GM12878 (cell line): ENCODE results near the gene LRRC10B. TPM values are rescaled to one million over a fixed set of nuclear protein-coding genes. Genes with fewer than 3 reads are reported as not detected.

Experiments
- ATAC-seq: fragments of 200-7000 bp; cut with Tn5 transposase; 3 replicates; pipeline ENCODE4 v1.9.1; 2020; ENCODE audit warnings: mild to moderate bottlenecking, moderate library complexity
- BruUV-seq: library from RNA; stranded (reverse); fragments of 400-500 nt; replicated peaks from 2 replicates; lab custom pipeline; 2021; lab: Mats Ljungman, UMichigan
- CTCF ChIA-PET: fragments of 300-600 bp; sonication (Branson Sonifier 250); formaldehyde crosslinking; extraction: SDS; loops from one replicate; lab custom pipeline; 2021; ENCODE audit warnings: inconsistent platforms; lab: Yijun Ruan, JAX
- POLR2A ChIA-PET: fragments of 350-600 bp; formaldehyde crosslinking; extraction: SDS; loops from one replicate; lab custom pipeline; 2021; ENCODE audit warnings: inconsistent platforms; lab: Charles Lee
- RAD21 ChIA-PET: fragments of 300-600 bp; sonication (Branson Sonifier 250); formaldehyde crosslinking; loops from one replicate; lab custom pipeline; 2023; ENCODE audit warnings: antibody characterized with exemption; ENCODE audit not compliant: unreplicated experiment; lab: Charles Lee
- SMC1A ChIA-PET: fragments of 300-600 bp; sonication (Branson Sonifier 250); formaldehyde crosslinking; loops from one replicate; lab custom pipeline; 2023; ENCODE audit not compliant: unreplicated experiment, uncharacterized antibody; lab: Charles Lee
- DNase-seq: peaks from one replicate; pipeline ENCODE4 v3.0.0-alpha.2; 2011; ENCODE audit warnings: low read depth, low spot score
- FAIRE-seq: peaks from 3 replicates; lab custom pipeline; 2011; peaks lifted over from hg19 to GRCh38; lab: Jason Lieb, UNC
- H2AFZ ChIP-seq: 2 replicates; pipeline ENCODE4 v1.6.0; 2011; ENCODE audit warnings: low read depth, low read length, control low read depth; ENCODE audit not compliant: control insufficient read depth
- H3K27ac ChIP-seq: 2 replicates; pipeline ENCODE4 v1.5.1; 2011; ENCODE audit warnings: control low read depth; ENCODE audit not compliant: control insufficient read depth, insufficient read depth
- H3K27me3 ChIP-seq, 2 experiments: replicated peaks in 1 of 2; 2 replicates each; pipeline versions ENCODE4 v1.6.0 to v1.6.1; 2011; ENCODE audit warnings: low read length in 1 of 2; ENCODE audit not compliant: control insufficient read depth in 2 of 2, insufficient read depth in 2 of 2
- H3K36me3 ChIP-seq, 2 experiments: 2 replicates each; pipeline ENCODE4 v1.5.1; 2011; ENCODE audit warnings: low read length in 1 of 2; ENCODE audit not compliant: control insufficient read depth in 2 of 2, insufficient read depth in 2 of 2
- H3K4me1 ChIP-seq: 2 replicates; pipeline ENCODE4 v1.6.1; 2011; ENCODE audit warnings: mild to moderate bottlenecking, low read length, moderate library complexity, mixed read lengths; ENCODE audit not compliant: control insufficient read depth, insufficient read depth
- H3K4me2 ChIP-seq: 2 replicates; pipeline ENCODE4 v1.6.0; 2011; ENCODE audit warnings: control low read depth; ENCODE audit not compliant: control insufficient read depth, insufficient read depth
- H3K4me3 ChIP-seq: fragments of 200-600 bp; sonication (generic); 2 replicates; pipeline ENCODE4 v1.5.1; 2016
- H3K79me2 ChIP-seq: 2 replicates; pipeline ENCODE4 v1.6.0; 2011; ENCODE audit warnings: low read length; ENCODE audit not compliant: control insufficient read depth, insufficient read depth
- H3K9ac ChIP-seq: 2 replicates; pipeline ENCODE4 v1.8.0; 2011; ENCODE audit warnings: low read length, control low read depth, mixed read lengths; ENCODE audit not compliant: control insufficient read depth, insufficient read depth
- H3K9me3 ChIP-seq: replicated peaks from 3 replicates; pipeline ENCODE4 v1.5.1; 2011; ENCODE audit warnings: mild to moderate bottlenecking, low read length; ENCODE audit not compliant: control insufficient read depth, insufficient read depth
- H4K20me1 ChIP-seq: 2 replicates; pipeline ENCODE4 v1.6.0; 2011; ENCODE audit not compliant: control insufficient read depth, insufficient read depth
- ATF3 ChIP-seq: IDR thresholded peaks from 2 replicates; pipeline ENCODE4 v1.6.1; 2011; ENCODE audit warnings: low read depth, mild to moderate bottlenecking, low read length, moderate library complexity, borderline replicate concordance; ENCODE audit errors: extremely low read depth
- CBX3 ChIP-seq: fragments of 200-600 bp; sonication (generic); IDR thresholded peaks from 2 replicates; pipeline ENCODE4 v1.6.1; 2016; ENCODE audit warnings: low read depth, borderline replicate concordance
- CEBPB ChIP-seq, 2 experiments: fragments of 150-350 bp in 1 of 2; IDR thresholded peaks; 2 replicates each; pipeline ENCODE4 v1.6.1; 2012 to 2014; ENCODE audit warnings: low read depth in 2 of 2, low read length in 2 of 2, borderline replicate concordance in 1 of 2, inconsistent platforms in 1 of 2
- HDAC6 ChIP-seq: fragments of 200-600 bp; sonication (generic); IDR thresholded peaks from one replicate; pipeline ENCODE4 v1.8.0; 2017; ENCODE audit warnings: antibody characterized with exemption; ENCODE audit not compliant: unreplicated experiment
- RAD21 ChIP-seq: IDR thresholded peaks from 2 replicates; pipeline ENCODE4 v1.6.1; 2011; ENCODE audit warnings: mild to moderate bottlenecking, low read depth, low read length, moderate library complexity; ENCODE audit not compliant: insufficient read depth
- RAD51 ChIP-seq: fragments of 450-650 bp; IDR thresholded peaks from 2 replicates; pipeline ENCODE4 v1.6.1; 2016; ENCODE audit warnings: moderate library complexity, mild to moderate bottlenecking, inconsistent platforms
- REST ChIP-seq: IDR thresholded peaks from 2 replicates; pipeline ENCODE4 v1.6.1; 2012; ENCODE audit warnings: mild to moderate bottlenecking, low read depth, low read length
- SPI1 ChIP-seq: IDR thresholded peaks from 2 replicates; pipeline ENCODE4 v1.6.1; 2011; ENCODE audit warnings: low read depth, mild to moderate bottlenecking, low read length, moderate library complexity, borderline replicate concordance; ENCODE audit not compliant: insufficient read depth
- SRF ChIP-seq, 2 experiments: IDR thresholded peaks; 2 replicates each; pipeline ENCODE4 v1.6.1; 2011; ENCODE audit warnings: low read depth in 2 of 2, low read length in 2 of 2, mild to moderate bottlenecking in 1 of 2, moderate library complexity in 1 of 2
- STAT3 ChIP-seq: IDR thresholded peaks from 2 replicates; pipeline ENCODE4 v1.6.1; 2011; ENCODE audit warnings: low read depth, low read length, improper control_type of control experiment
- ZNF274 ChIP-seq: IDR thresholded peaks from one replicate; pipeline ENCODE4 v1.8.0; 2011; ENCODE audit not compliant: insufficient read length, insufficient read depth
- ZNF384 ChIP-seq: IDR thresholded peaks from 2 replicates; pipeline ENCODE4 v1.6.1; 2012; ENCODE audit warnings: low read depth, mild to moderate bottlenecking, low read length, improper control_type of control experiment, borderline replicate concordance
- WGBS: methylation state at CpG from one replicate; pipeline ENCODE4 v1.1.6; 2016; ENCODE audit warnings: low lambda C conversion rate; ENCODE audit not compliant: insufficient replicate concordance, insufficient coverage; ENCODE audit errors: missing lambda C conversion rate; 5-methylcytosine and 5-hydroxymethylcytosine counted together
- in situ Hi-C: fragments of 300-500 bp; cut with MboI; formaldehyde crosslinking; loops from 9 replicates; pipeline ENCODE4 v1.14.3; 2018; ENCODE audit warnings: mixed read lengths
- intact Hi-C: fragments of 100-400 bp; cut with micrococcal nuclease; formaldehyde crosslinking; loops from one replicate; pipeline ENCODE4 v1.14.2; 2022; ENCODE audit not compliant: unreplicated experiment
- polyA plus RNA-seq, 11 experiments: library from polyadenylated mRNA; depleted of rRNA in 4 of 11; unstranded in 6 of 11; stranded (reverse) in 5 of 11; fragments of >200 nt; fragmentation: Nextera tagmentation in 4 of 11; fragmentation: Illumina TruSeq in 1 of 11; extraction: Ambion mirVana in 4 of 11; extraction: Trizol in 1 of 11; gene quantifications; 1 replicate in 1 of 11; 2 replicates in 10 of 11; pipeline versions ENCODE4 v1.2.1 to v1.2.3, GENCODE V29; 2011 to 2016; ENCODE audit warnings: inconsistent platforms in 2 of 11, missing spikeins in 2 of 11, low read depth in 1 of 11
- total RNA-seq, 4 experiments: library from RNA; depleted of rRNA in 3 of 4; stranded (reverse); fragments of >200 nt in 3 of 4; fragmentation: Illumina TruSeq in 1 of 4; extraction: Trizol in 1 of 4; gene quantifications; 2 replicates each; pipeline versions ENCODE4 v1.2.1 to v1.2.3, GENCODE V29; 2013 to 2021
- TF ChIP-seq, protein P1 (sequence below): IDR thresholded peaks from 2 replicates; pipeline ENCODE4 v1.6.1; 2011; ENCODE audit warnings: low read depth, low read length, improper control_type of control experiment, borderline replicate concordance
- TF ChIP-seq, protein P2 (sequence below): fragments of 150-350 bp; IDR thresholded peaks from 2 replicates; pipeline ENCODE4 v1.6.1; 2014; ENCODE audit warnings: mild to moderate bottlenecking, low read depth, low read length

LRRC10B gene
- total and polyA plus RNA-seq, 10 of the 15 experiments (the other 5 are each of a cell fraction or from before 2014, with no cell fraction given) = not detected

DNA sequence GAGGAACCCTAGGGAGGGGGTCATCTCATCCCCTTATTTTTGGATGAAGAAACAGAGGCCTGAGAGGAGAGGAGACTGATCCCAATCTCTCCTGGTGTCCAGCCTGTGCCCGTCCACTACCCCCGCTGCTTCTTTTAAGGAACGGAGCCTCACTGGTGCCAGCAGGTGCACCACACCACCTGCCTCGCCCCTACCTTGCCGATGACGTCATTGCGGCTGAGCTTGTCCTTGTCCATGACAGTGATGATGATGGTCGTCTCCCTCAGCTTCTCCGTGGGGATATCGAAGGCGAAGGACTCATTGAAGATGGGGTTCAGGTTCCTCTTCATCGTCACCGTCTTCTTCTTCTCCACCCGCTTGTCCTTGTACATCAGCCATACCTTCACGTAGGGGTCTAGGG is 14.3 kb downstream of the LRRC10B start:
- Histone ChIP-seq H3K9ac (no peak overlapping the region), H3K27ac (no peak overlapping the region), H3K4me2 (no peak overlapping the region), H3K4me1 (no peaks in the 10 kb centered on the region), H4K20me1 (no peaks in the 10 kb centered on the region), H3K9me3 (no peaks in the 10 kb centered on the region), H2AFZ (no peak overlapping the region), H3K27me3 (peaks cover 0 to 7% of the 10 kb centered on the region in 2 experiments; a peak in 2 of 4 replicates), H3K36me3 (no peaks in the 10 kb centered on the region), H3K79me2 (no peaks in the 10 kb centered on the region), H3K4me3 (no peak overlapping the region)
- ATAC-seq (no peak), DNase-seq (no peak), FAIRE-seq (no peak)
- in situ Hi-C loops (no loop called here), intact Hi-C loops (no loop called here)
- RAD21 ChIA-PET = no interaction called here
- POLR2A ChIA-PET = no interaction called here
- CTCF ChIA-PET = interaction anchor here (0.6 to 2.6 kb wide), 4 partner anchors 9 to 585 kb away, joined by 3 to 11 read pairs (median 5); no protein-coding TSS in a partner anchor
- WGBS = 54% methylated on average over 15 of the region's 15 CpGs
- SMC1A ChIA-PET = interaction anchor here (0.6 kb wide), 1 partner anchor 147 kb away, joined by 3 read pairs; no protein-coding TSS in a partner anchor
- no TSS peak for BruUV-seq
- TF ChIP-seq, protein P1, sequence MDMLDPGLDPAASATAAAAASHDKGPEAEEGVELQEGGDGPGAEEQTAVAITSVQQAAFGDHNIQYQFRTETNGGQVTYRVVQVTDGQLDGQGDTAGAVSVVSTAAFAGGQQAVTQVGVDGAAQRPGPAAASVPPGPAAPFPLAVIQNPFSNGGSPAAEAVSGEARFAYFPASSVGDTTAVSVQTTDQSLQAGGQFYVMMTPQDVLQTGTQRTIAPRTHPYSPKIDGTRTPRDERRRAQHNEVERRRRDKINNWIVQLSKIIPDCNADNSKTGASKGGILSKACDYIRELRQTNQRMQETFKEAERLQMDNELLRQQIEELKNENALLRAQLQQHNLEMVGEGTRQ = no peak
- TF ChIP-seq STAT3 = no peak
- no peak for TF ChIP-seq SPI1
- no peak for TF ChIP-seq RAD51
- TF ChIP-seq REST = no peak
- TF ChIP-seq, protein P2, sequence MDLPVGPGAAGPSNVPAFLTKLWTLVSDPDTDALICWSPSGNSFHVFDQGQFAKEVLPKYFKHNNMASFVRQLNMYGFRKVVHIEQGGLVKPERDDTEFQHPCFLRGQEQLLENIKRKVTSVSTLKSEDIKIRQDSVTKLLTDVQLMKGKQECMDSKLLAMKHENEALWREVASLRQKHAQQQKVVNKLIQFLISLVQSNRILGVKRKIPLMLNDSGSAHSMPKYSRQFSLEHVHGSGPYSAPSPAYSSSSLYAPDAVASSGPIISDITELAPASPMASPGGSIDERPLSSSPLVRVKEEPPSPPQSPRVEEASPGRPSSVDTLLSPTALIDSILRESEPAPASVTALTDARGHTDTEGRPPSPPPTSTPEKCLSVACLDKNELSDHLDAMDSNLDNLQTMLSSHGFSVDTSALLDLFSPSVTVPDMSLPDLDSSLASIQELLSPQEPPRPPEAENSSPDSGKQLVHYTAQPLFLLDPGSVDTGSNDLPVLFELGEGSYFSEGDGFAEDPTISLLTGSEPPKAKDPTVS = no peak
- no peak for TF ChIP-seq ZNF274
- TF ChIP-seq ZNF384 = no peak
- TF ChIP-seq CEBPB (IDR thresholded peaks at IDR 0.05; ENCODE audit: borderline replicate concordance in 1 of 2, low read depth in 2 of 2, low read length in 2 of 2) = no peak
- no peak for TF ChIP-seq CBX3
- TF ChIP-seq RAD21 = no peak
- no peak for TF ChIP-seq ATF3
- TF ChIP-seq SRF (IDR thresholded peaks at IDR 0.05; ENCODE audit: low read depth in 2 of 2, low read length in 2 of 2) = no peak
- TF ChIP-seq HDAC6 = no peak
